ENCODE data around the gene PLXNA4. TPM values are rescaled to one million over a fixed set of nuclear protein-coding genes. Genes with fewer than 3 reads are reported as not detected.

The PLXNA4 gene
- total RNA-seq, 1 donor from 2014 or later, result 5.2 TPM

GRCh38 chr7:132504071-132504470 lies 72.2 kb downstream of the PLXNA4 start:
- DNase-seq (ENCODE audit: low spot score in 2 of 2, unreplicated experiment in 2 of 2), result no peak
- peaks cover 8% of the 10 kb centered on the region for H3K4me1 Mint-ChIP-seq
- H3K36me3 Mint-ChIP-seq, result no peaks in the 10 kb centered on the region
- H3K4me3 Mint-ChIP-seq, result no peak overlapping the region
- no peak overlapping the region for H3K27ac Mint-ChIP-seq
- peaks cover 19% of the 10 kb centered on the region for H3K27me3 Mint-ChIP-seq (ENCODE audit: low read depth)
- TF ChIP-seq, protein P1, sequence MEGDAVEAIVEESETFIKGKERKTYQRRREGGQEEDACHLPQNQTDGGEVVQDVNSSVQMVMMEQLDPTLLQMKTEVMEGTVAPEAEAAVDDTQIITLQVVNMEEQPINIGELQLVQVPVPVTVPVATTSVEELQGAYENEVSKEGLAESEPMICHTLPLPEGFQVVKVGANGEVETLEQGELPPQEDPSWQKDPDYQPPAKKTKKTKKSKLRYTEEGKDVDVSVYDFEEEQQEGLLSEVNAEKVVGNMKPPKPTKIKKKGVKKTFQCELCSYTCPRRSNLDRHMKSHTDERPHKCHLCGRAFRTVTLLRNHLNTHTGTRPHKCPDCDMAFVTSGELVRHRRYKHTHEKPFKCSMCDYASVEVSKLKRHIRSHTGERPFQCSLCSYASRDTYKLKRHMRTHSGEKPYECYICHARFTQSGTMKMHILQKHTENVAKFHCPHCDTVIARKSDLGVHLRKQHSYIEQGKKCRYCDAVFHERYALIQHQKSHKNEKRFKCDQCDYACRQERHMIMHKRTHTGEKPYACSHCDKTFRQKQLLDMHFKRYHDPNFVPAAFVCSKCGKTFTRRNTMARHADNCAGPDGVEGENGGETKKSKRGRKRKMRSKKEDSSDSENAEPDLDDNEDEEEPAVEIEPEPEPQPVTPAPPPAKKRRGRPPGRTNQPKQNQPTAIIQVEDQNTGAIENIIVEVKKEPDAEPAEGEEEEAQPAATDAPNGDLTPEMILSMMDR (IDR thresholded peaks at IDR 0.05; ENCODE audit: unreplicated experiment), result no peak
- no peaks in the 10 kb centered on the region for H3K9me3 Mint-ChIP-seq

DNA sequence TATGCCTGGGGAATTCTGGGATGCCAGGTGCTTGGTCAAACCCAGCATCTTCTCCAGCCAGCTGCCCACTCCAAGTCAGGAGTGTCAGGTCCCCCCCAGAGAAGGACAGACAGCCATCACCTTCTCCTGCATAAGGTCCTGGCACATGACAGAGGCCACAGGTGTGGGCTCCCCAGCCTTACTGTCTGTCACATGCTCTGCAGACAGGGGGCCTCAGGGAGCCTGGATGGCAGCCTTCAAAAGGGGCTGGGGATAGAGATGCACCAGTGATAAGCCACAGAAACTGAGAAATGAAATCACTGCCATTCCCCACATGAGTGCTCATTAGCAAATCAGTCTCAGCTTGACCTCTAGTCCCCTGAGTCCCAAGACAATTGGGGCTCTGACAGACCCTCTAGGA lies 72.9 kb downstream of the PLXNA4 start:
- Mint-ChIP-seq H3K9me3 (no peaks in the 10 kb centered on the region), H3K27me3 (ENCODE audit: low read depth) (peaks cover 20% of the 10 kb centered on the region), H3K4me3 (no peak overlapping the region), H3K4me1 (peaks cover 8% of the 10 kb centered on the region), H3K36me3 (no peaks in the 10 kb centered on the region), H3K27ac (no peak overlapping the region)
- DNase-seq (ENCODE audit: low spot score in 2 of 2, unreplicated experiment in 2 of 2), result no peak
- TF ChIP-seq, protein P1 (IDR thresholded peaks at IDR 0.05; ENCODE audit: unreplicated experiment), result no peak

- Mint-ChIP-seq H3K27ac (no peak overlapping the region), H3K36me3 (no peaks in the 10 kb centered on the region), H3K9me3 (no peaks in the 10 kb centered on the region), H3K4me3 (no peak overlapping the region), H3K27me3 (ENCODE audit: low read depth) (peaks cover 23% of the 10 kb centered on the region), H3K4me1 (peaks cover 8% of the 10 kb centered on the region)
- no peak for DNase-seq (ENCODE audit: low spot score in 2 of 2, unreplicated experiment in 2 of 2)
- TF ChIP-seq, protein P1 (IDR thresholded peaks at IDR 0.05; ENCODE audit: unreplicated experiment), result no peak
These were observed 74.3 kb downstream of the PLXNA4 start for GRCh38 chr7:132501956-132502355.

DNA sequence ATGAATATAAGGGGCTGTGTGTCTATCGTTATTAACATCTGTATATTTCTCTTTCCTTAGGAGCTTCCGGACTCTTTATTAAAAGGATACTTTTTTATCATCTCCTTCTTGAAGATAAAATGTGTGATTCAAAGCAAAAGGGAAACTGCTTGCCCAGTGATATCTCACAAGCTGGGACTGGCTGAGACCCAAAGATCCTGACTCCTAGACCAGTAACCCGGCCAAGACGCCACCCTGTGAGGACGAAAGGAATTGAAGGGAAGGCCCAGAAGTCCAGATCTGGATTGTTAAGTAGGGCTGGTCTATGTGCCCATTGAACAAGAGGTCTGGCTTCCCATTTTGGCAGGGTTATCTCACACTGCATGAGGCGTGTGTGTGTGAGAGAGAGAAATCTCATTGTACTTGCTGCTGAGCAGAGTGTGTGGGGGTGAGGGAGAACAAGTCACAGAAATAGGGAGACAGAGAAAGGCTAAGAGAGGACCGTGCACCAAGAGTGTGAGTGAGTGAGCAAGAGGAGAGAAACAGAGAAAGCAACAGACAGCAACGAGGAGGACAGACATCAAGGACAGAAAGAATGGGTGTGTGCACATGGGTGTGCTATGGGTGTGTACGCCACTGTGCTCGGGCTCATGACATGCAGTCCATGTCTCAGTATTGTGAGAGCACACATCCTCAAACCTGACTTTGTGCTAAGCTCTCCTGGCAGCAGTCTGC lies 75.4 kb downstream of the PLXNA4 start:
- no peak overlapping the region for H3K27ac Mint-ChIP-seq
- peaks cover 21% of the 10 kb centered on the region for H3K27me3 Mint-ChIP-seq (ENCODE audit: low read depth)
- DNase-seq (ENCODE audit: low spot score in 2 of 2, unreplicated experiment in 2 of 2), result no peak
- H3K4me3 Mint-ChIP-seq, result no peak overlapping the region
- TF ChIP-seq, protein P1 (IDR thresholded peaks at IDR 0.05; ENCODE audit: unreplicated experiment), result no peak
- no peaks in the 10 kb centered on the region for H3K36me3 Mint-ChIP-seq
- H3K9me3 Mint-ChIP-seq, result no peaks in the 10 kb centered on the region
- peaks cover 8% of the 10 kb centered on the region for H3K4me1 Mint-ChIP-seq

DNA sequence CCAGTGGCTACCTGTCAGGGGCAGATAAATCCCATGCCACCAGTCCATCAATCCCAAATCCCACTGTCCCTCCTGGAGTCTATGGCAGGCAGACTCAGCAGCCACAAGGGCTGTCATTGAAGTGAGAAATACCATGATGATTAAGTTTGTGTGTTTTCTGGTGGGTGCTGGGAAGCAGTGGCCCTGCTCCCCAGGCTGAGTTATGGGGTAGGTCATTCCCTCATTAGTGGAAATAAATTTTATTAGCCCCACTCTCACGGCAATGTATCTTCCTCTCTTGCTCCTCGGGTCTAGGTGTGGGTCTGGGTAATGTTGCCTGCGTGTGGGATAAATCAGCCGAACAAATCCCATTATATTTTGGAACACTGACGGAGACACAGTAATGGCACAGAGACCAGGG lies 76.8 kb downstream of the PLXNA4 start:
- Mint-ChIP-seq H3K27me3 (ENCODE audit: low read depth) (peaks cover 20% of the 10 kb centered on the region), H3K27ac (no peak overlapping the region), H3K36me3 (no peaks in the 10 kb centered on the region), H3K9me3 (no peaks in the 10 kb centered on the region), H3K4me3 (no peak overlapping the region), H3K4me1 (no peaks in the 10 kb centered on the region)
- DNase-seq (ENCODE audit: low spot score in 2 of 2, unreplicated experiment in 2 of 2), result no peak
- TF ChIP-seq, protein P1 (IDR thresholded peaks at IDR 0.05; ENCODE audit: unreplicated experiment), result no peak
